Colon (tissue), 2 donors: Measurements from ENCODE around the gene CHPF.

Experiments used
- FAIRE-seq: peaks from 2 replicates; lab custom pipeline; 2012; peaks lifted over from hg19 to GRCh38; lab: Jason Lieb, UNC
- donor health status: control.
- donor health status: control.

The CHPF gene

GRCh38 chr2:219512524-219513216, 30.9 kb downstream of the CHPF start:
- no peak for FAIRE-seq

- no peak for FAIRE-seq
Measured at GRCh38 chr2:219511547-219512325, 31.9 kb downstream of the CHPF start.

GRCh38 chr2:219510512-219511135, 33.0 kb downstream of the CHPF start:
- FAIRE-seq, result no peak

- FAIRE-seq, result no peak
Measured at GRCh38 chr2:219509780-219510511, 33.7 kb downstream of the CHPF start.

GRCh38 chr2:219508971-219509779, 34.4 kb downstream of the CHPF start:
- FAIRE-seq, result no peak

- no peak for FAIRE-seq
Measured at GRCh38 chr2:219508444-219508734, 35.2 kb downstream of the CHPF start.

GRCh38 chr2:219507581-219508443, 35.8 kb downstream of the CHPF start:
- no peak for FAIRE-seq

- FAIRE-seq, result no peak
Measured at GRCh38 chr2:219506802-219507526, 36.6 kb downstream of the CHPF start.

GRCh38 chr2:219506153-219506801, 37.3 kb downstream of the CHPF start:
- FAIRE-seq, result no peak

GRCh38 chr2:219505585-219505984, 38.0 kb downstream of the CHPF start:
- no peak for FAIRE-seq

GRCh38 chr2:219502618-219503017, 41.0 kb downstream of the CHPF start:
- no peak for FAIRE-seq

GRCh38 chr2:219501849-219502248, 41.8 kb downstream of the CHPF start:
- FAIRE-seq, result no peak

- no peak for FAIRE-seq
Measured at GRCh38 chr2:219500135-219500534, 43.5 kb downstream of the CHPF start.

- FAIRE-seq, result no peak
Measured at GRCh38 chr2:219499555-219499954, 44.1 kb downstream of the CHPF start.

GRCh38 chr2:219499058-219499307, 44.6 kb downstream of the CHPF start:
- FAIRE-seq, result no peak

- FAIRE-seq, result peak; percentile 75
Measured at GRCh38 chr2:219498280-219499057, 45.1 kb downstream of the CHPF start, which contains the start of gene GMPPA. Gene GMPPA, plus strand, starts transcription at chr2:219498891. Its CDS starts 1,085 bp downstream, at chr2:219499976.

GRCh38 chr2:219497495-219498279, 45.9 kb downstream of the CHPF start:
- FAIRE-seq, result no peak

- FAIRE-seq, result no peak
Measured at GRCh38 chr2:219496825-219497494, 46.6 kb downstream of the CHPF start.
